GM19455 (cell line): ENCODE results near the gene SMYD3.
"Not testable (repeated sequence)": the region's sequence is repeated elsewhere in the genome, so short reads cannot be mapped to it uniquely, and the experiment has no call there.

Experiments used
- ATAC-seq: cut with Tn5 transposase; IDR thresholded peaks from one replicate; pipeline ENCODE4 v1.9.1; 2021; ENCODE audit not compliant: unreplicated experiment

The SMYD3 gene

DNA sequence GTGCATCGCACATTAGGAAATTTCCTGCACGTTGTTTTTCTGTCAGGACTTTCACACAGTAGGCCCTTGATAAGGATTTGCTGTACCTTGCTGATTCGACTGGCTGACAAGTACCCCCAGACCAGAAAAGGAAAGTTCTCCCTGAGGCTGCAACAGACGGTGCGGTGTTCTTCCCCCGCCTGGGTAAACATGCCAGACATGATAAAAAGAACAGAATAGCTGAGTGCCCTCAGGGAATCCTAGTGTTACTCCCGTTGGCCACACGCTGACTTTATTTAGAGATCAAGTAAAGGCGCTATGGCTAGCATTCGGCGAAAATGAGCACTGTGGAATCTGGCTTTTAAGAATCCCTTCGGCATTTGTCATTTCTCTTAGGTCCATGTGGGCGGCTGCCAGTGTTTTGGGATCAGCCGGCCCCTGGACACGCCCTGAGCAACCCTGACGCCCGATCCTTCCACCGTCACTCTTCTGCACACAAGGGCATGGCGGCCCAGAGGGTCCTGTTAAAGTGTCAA lies 744.6 kb downstream of the SMYD3 start:
- ATAC-seq = no peak

DNA sequence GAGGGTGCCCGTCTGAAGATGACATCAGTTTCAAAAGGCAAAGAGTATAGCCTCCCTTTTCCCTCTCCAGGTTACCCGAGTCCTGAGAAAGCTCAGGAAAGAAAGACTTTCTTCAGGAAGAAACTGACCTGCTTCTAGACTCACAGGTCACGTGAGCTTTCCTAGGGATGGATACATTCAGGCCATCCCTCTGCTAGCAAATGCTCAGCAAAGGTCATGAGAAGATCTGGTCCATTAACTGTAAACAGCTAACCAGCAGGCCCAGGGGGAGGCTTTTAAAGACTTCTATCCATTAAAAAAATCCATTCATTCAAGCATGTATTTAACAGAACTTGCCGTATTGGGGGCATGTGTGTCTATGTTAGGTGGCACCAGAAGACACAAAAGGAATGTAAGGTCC lies 746.8 kb downstream of the SMYD3 start:
- ATAC-seq = no peak

DNA sequence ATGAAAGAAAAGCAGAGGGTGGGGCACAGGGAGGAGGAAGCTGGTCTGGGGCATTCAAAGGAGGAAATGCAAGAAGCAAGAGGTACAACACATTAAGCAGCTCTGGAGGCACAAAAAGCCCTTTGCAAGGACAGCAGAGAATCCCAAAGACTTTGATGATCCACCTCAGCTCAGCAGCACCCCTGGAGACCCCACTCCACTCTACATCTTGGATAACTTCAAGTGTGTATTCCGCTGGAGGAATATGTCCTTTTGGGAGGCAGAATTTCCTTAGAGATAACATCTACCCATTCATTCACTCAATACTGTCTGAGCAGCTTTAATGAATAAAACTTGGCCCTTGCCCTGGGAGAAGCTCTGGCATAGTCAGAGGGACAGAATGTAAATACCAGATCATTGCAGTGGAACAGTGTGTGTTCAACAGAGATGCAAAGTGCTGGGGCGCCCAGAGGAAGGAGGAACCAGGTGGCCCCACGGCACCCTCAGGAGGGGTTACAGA lies 752.6 kb downstream of the SMYD3 start:
- ATAC-seq = no peak

DNA sequence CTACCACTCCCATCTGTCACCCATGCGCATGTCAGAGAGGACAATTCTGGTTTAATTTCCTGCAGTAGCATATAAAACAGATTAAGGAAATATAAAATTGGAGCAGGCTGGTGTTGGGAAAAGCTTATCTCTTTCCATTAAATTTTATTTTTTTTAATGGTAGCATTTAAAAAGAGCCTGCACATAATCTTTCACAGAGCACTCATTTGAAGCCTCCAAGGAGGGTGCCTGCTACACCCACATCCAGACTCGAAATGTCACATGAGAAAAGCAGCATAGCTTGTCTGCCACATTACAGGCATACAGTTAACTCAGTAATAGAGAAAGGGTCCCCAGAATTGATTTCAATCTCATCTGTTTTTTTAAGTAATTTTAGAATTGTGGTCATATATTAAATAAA lies 753.3 kb downstream of the SMYD3 start:
- ATAC-seq = no peak

DNA sequence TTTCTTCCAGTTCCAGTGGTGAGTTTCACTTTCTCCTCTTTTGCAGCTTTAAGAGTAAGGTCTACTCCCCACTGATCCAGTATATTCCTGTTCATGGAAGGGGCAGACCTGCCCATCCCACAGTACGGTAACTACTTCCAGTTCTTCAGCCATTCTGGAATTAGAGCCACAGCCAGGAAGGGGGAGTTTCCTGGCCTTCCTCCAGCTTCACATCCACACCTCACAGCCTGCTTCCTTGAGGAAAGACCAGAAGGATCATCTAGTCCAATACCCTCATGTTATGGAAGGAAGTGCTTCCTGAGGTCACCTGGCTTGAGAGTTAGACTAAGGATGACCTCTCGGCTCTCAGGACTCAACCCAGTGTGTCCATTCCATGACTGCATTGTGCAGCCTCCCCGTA lies 754.5 kb downstream of the SMYD3 start:
- no peak for ATAC-seq

DNA sequence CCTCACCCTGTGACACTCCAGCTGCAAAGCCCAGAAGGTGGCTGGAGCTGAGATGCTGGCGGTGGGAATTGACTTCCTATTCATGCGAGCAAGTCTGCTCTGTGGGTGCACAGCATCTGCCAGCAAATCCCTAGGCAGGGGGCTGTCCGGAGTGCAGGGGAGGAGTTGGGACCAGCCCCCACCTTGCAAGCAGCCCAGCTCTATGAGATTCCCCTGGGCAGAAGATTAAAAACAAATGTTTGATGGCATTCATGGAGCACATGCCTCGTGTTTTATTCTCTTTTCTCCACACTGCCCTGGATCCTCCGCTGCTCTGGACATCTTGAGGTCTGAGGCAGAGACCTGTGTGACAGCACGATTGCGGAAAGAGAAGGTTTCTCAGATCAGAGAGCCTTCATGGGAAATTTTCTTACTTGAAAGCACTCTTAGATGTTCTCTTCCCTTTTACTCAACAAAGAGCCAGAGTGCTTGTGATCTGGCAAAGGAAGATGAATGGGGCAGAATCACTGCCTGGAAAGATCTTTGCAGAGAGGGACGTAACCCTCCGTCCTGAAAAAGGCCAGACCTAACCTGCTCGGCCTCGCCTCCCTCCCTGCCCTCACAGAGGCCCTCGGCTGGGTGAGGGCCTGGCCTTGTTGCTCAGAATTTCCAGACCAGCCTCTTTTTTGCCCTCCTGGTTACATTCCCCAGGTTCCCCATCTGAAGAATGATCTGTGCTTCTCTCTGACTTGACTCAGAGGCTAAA lies 755.2 kb downstream of the SMYD3 start:
- no peak for ATAC-seq

DNA sequence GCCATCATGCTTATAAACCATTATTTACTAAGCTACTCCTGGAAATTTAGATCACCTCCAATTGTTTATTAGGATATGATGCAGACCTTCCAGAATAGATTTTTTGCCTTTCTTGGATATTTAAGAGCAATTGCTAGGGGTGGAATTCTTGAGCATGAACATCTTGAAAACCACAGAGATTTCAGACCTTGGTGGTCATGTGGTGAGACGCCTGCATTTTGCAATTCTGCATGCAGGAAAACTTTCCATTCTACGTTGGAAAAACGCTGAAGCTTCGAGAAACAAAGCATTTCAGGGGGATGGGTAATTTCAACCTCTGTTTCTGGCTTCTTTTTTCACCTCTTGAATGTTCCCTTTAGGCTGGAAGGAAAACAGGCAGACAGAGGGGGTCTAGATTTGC lies 756.0 kb downstream of the SMYD3 start:
- ATAC-seq = no peak

DNA sequence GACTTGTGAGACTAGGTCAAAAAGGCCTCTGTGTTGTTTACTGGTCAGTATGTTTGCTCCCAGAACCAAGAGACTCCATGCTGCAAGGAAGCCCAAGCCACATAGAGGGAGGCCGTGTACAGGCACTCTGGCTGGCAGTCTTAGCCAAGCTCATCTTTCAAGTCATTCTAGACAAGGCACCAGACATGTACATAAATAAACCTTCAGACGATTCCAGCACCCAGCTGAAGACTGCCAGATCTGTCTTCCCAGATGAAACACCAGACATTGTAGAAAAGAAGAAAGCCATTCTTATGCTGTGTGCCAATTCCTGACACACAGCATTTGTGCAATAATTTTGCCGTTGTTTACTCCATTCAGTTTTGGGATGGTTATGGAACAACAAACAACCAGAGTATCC lies 756.8 kb downstream of the SMYD3 start:
- ATAC-seq = no peak

DNA sequence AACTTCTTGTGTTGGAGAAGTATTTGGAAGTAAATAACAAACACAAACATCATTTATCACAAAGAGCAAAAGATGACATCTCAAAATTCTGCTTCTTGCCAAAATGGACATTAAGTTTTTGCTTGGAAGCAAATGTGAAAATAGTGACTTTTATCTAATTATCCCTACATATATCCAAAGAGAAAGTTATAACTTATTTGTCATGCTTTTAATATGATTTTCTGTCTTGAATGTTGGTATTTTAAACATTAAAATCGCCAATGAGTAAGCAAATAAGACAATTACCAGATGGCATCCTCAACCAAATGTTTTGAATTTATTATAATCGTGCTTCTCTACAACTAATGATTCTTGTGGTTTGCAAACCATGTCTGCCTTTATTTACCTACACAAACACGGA lies 758.0 kb downstream of the SMYD3 start:
- no peak for ATAC-seq

DNA sequence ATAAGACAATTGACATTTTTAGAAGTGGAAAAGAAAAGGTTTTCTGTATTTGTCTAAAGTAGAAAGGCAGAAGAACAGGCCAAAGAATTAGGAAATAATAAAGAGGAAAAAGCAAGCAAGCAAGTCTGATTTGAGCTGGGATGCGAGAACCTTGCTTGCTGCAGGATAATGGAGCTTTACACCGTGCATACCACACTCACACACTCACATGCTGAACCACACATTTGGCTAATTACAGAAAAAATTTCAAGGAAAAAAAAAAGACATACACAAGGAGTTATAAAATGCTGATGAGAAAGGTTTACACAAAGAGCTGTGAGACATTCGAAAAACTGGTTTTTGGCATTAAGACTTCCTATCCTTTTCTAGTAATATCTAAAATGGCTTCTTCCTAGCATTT lies 758.4 kb downstream of the SMYD3 start:
- ATAC-seq = no peak

DNA sequence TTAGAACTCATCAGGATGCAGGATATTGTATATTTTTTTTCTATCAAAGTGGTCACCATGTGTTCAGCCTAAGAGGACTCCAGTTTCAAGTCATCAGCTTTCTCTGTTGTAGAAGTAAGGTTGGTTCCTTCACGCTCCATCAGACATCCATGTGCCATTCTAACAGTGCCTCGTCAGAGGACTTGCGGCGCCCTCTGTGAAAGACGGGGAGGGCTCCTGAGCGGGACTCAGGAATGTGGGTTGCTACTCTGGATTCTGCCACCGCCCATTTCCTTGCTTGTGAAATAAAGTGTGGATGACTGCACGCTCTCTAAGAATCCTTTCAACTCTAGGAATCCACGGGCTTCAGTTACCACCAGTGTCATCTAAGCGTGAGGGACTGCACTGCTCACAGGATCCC lies 758.8 kb downstream of the SMYD3 start:
- ATAC-seq = no peak

DNA sequence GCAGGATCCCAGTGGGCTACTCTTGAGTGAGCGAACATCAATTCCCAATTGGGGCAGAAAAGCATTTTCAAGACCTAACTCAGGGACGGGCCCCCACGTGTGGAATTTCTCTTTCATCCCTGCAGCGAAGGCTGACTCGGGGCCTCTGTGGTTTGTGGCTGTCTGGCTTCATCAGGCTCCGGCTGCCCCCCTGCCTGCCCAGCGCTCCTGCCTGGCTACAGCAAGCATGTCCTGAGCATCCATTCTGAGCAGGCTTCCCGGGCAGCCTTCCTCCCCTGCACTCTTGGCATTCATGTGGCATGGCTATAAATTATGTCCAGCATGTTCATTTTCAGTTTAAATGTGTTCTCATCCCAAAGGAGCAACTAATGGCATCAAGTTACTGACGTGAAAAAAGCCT lies 764.2 kb downstream of the SMYD3 start:
- no peak for ATAC-seq

DNA sequence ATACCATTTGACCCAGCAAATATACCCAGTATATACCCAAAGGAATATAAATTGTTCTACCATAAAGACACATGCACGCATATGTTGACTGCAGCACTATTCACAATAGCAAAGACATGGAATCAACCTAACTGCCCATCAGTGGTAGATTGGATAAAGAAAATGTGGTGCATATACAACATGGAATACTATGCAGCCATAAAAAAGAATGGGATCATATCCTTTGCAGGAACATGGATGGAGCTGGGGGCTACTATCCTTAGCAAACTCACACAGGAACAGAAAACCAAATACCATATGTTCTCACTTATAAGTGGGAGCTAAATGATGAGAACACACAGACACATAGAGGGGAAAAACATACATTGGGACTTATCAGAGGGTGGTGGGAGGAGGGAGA lies 766.7 kb downstream of the SMYD3 start:
- not testable (repeated sequence) for ATAC-seq

DNA sequence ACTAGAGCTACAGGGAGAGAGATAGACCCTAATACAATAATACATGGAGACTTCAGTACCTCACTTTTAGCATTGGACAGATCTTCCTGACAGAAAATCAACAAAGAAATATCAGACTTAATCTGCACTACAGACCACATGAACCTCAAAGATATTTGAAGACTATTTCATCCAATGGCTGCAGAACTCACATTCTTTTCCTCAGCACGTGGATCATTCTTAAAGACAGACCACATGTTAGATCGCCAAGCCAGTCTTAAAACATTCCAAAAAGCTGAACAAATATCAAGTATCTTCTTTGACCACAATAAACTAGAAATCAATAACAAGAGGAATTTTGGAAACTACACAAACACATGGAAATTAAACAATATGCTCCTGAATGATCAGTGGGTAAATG lies 776.3 kb downstream of the SMYD3 start:
- ATAC-seq = no peak

DNA sequence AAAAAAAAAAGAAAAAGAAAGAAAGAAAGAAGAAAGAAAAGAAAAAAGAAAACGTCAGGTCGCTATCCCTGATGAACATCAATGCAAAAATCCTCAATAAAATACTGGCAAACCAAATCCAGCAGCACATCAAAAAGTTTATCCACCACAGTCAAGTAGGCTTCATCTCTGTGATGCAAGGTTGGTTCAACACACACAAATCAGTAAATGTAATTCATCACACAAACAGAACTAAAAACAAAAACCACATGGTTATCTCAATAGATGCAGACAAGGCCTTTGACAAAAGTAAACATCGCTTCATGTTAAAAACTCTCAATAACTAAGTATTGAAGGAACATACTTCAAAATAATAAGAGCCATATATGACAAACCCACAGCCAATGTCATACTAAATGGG lies 779.0 kb downstream of the SMYD3 start:
- ATAC-seq = not testable (repeated sequence)

DNA sequence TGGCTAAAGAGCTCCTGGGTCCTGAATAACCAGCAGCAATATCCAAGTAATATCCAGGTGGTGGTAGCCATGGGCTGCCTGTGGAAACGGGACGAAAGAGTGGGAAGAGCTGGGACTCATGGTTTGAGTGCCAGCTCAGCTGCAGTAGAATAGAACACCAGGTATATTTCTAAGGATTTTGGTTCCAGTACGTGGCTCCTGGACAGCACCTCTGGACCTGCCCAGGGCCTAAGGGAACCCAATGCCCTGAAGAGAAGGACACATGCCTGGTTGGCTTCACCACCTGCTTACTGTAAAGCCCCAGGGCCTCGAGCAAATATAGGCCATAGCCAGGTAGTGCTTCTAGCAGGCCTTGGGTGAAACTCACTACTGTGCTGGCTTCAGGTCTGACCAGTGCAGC lies 785.6 kb downstream of the SMYD3 start:
- no peak for ATAC-seq

DNA sequence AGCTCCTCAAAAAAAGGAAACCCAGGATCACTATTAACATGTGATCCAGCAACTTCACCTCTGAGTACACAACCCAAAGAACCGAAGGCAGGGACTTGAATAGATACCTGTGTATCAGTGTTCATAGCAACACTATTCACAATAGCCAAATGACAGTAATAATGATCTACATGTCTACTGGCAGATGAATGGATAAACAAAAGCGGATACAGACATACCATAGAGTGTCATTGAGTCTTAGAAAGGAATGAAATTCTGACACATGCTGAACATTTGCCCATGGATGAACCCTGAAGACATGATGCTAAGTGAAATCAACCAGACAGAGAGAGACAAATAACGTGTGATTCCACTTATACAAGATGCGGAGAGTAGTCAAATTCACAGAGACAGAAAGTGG lies 788.1 kb downstream of the SMYD3 start:
- no peak for ATAC-seq

DNA sequence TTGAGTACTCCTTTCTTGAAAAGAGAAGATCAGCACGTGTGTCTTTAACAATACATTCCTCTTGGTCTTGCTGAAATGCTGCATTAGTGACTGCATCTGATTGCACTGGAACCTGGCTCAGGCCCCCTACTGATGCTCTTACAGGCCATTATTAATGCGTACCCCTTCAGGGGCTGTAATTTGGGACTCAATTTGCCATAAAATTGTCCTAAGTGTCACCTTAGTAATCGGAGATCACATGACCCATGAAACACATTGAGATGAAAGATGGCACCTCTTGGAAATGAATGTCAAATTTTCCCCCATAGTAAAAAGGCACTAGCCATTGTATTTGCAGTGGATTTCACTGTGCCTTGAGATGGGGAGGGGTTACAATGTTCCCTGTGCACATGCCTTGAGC lies 789.0 kb downstream of the SMYD3 start:
- ATAC-seq = no peak

DNA sequence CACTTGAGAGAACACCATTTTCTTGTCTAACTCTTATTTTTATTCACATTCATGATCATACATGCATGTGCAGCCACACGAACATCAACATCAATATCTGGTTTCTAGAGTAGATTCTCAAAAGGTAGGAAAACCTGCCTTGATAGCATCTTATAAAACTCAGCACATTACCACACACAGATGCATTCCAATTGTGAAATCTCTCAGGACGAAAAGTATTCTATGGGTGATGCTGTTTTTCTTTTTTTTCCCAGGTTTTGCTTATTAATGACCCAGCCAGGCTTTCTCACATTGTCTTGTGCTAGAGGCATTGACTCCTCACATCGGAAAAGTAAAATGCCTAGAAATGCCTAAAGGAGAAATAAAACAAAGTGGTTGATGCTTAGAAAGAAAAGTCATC lies 789.5 kb downstream of the SMYD3 start:
- ATAC-seq = no peak

DNA sequence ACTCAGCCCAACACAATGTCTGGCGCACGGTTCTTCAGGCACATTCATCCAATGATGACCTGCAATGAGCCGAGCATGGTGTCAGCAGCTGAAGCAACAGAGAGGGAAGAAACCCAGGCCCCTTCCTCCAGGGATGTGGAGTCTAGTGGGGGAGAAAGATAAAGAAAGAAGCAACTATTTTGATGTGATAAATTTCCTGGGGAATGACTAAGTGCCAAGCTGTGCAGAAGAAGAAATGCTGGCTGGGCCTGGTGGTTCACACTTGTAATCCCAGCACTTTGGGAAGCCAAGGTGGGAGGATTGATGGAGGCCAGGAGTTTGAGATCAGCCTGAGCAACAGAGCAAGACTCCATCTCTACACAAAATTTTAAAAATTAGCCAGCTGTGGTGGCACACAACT lies 790.5 kb downstream of the SMYD3 start:
- no peak for ATAC-seq

DNA sequence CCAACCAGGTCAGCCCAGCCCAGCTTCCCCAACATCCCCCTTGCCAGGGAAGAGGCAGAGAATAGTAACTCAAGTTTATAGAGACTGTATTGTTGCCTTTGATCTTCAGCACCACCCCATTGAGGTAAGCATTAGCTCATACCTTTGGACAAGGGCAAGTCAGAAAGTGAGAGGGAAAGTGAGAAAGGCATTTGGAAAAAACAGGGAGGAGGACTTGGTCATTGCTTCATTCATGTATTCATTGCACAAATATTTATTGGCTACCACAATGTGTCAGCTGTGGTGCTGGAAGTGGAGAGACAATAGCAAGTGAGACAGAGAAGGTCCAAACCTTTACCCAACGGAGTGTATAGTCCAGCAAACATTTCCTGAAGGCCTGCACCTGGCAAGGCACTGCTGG lies 791.1 kb downstream of the SMYD3 start:
- ATAC-seq = no peak

DNA sequence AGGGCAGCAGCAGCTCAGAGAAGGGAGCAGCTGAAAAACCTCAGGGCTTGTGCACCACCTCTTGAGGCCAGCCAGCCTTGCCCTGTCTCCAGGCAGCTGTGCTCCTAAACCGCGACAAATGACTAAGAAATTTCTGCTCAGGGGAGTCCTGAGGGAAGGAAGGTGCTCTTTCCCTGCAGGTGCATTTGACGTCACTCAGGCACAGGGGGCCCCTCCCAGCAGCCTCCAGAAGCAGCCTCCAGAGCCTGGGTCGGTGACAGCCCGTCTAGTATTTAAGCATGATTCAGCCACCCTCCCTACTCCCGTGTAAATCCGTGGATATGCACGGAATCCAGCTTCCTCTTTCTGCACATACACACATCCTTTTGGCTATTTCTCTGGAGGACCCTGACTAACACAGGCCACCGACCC lies 791.8 kb downstream of the SMYD3 start:
- no peak for ATAC-seq

DNA sequence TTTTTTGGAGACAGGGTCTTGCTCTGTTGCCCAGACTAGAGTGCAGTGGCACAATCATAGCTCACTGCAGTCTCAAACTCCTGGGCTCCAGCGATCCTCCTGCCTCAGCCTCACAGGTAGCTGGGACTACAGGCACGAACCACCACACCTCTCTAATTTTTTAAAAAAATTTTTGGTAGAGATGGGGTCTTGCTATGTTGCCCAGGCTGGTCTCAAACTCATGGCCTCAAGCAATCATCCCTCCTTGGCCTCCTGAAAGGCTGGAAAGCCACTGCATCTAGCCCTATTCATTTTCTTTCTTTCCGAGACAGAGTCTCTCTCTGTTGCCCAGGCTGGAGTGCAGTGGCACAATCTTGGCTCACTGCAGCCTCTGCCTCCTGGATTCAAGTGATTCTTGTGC lies 793.1 kb downstream of the SMYD3 start:
- not testable (repeated sequence) for ATAC-seq
